GM13976 (cell line): ENCODE results near the gene HUS1.
"Not testable (repeated sequence)": the region's sequence is repeated elsewhere in the genome, so short reads cannot be mapped to it uniquely, and the experiment has no call there.

Source experiments
- DNase-seq: peaks from one replicate; pipeline ENCODE4 v3.0.0; 2012; ENCODE audit warnings: low spot score
- in situ Hi-C: fragments of 300-500 bp; cut with MboI; formaldehyde crosslinking; loops from one replicate; pipeline ENCODE4 v1.12.0; 2022; ENCODE audit warnings: low sequenced_read_pairs, mixed read lengths, inconsistent platforms; ENCODE audit not compliant: unreplicated experiment
- TF ChIP-seq, protein P1 (sequence below): IDR thresholded peaks from 2 replicates; pipeline ENCODE4 v1.5.1; 2012; ENCODE audit warnings: borderline replicate concordance, mild to moderate bottlenecking; ENCODE audit not compliant: insufficient read depth; ENCODE audit errors: extremely low read depth, missing control alignments, control extremely low read depth

The HUS1 gene

DNA sequence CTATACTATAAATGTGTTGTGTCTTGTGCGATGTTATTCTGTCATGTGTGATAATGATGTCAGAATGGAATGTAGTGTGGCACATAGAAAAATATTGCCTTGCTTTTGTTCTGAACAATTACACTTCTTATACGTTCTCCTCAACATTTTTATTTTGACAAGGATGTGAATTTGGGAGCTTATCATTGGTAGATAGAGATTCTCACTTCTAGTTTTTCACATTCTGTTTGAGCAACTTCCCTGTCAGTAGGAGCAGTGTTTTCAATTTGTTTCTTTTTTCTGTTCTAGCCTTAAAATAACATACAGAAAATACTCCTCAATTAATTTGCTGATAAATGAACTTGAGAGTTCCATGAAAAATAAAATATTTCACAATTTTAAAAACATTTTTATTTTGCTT, 31.9 kb upstream of the HUS1 start:
- no peak for DNase-seq
- in situ Hi-C loops: no loop called here
- TF ChIP-seq, protein P1, sequence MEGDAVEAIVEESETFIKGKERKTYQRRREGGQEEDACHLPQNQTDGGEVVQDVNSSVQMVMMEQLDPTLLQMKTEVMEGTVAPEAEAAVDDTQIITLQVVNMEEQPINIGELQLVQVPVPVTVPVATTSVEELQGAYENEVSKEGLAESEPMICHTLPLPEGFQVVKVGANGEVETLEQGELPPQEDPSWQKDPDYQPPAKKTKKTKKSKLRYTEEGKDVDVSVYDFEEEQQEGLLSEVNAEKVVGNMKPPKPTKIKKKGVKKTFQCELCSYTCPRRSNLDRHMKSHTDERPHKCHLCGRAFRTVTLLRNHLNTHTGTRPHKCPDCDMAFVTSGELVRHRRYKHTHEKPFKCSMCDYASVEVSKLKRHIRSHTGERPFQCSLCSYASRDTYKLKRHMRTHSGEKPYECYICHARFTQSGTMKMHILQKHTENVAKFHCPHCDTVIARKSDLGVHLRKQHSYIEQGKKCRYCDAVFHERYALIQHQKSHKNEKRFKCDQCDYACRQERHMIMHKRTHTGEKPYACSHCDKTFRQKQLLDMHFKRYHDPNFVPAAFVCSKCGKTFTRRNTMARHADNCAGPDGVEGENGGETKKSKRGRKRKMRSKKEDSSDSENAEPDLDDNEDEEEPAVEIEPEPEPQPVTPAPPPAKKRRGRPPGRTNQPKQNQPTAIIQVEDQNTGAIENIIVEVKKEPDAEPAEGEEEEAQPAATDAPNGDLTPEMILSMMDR: no peak

DNA sequence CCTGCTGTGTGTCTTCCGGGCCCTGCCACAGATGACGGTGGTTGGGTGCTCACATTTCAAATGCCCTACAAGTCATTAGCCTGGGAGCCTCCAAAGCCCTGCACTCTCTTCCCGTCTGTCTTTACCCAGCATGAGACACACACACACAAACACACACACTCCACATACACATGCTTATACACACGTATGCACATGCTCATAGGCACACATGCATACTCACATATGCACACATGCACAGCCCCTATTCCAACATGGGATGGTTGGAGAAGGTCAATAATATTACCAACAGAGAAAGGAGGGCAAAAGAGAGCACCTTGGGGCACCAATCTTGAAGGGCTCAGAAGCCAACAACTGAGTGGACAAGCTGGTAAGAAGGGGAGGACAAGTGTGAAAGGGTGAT, 30.5 kb upstream of the HUS1 start:
- TF ChIP-seq, protein P1: no peak
- DNase-seq: no peak
- in situ Hi-C loops: no loop called here

DNA sequence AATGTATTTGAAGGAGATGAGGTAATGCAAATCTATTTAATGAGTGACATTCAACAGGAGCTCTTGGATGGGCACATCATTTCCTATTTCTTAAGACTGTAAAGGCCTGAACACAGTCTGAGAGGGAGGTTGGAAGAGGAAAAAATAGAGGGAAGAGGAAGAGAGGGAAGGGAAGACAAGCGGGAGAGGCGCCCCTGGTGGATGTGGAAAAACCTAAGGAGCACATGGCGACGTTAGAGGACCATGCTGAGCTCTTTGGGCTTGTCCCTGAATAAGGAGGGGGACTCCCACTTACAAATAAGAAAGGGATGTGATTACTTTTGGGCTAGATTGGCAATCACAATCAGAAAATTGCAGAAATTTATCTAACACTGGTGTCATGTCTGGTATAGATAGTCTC, 29.8 kb upstream of the HUS1 start:
- in situ Hi-C loops: no loop called here
- no peak for DNase-seq
- TF ChIP-seq, protein P1: no peak

DNA sequence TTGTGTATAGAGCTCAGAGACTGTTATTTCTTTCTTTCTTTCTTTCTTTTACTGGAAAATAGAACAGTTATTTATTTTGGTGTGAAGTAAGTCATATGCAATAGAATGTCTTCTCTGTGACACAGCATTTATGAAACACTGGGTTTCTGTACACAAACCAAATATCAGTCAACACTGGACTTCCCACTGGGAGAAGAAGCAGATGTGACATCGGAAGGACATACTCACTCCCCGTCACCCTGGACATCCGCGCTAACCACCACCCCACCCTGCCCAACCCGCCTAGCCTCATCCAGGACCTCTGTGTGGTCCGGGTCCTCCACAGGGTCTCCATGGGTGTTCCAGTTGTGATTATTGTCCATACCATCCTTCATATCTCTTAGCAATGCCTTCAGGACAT, 27.5 kb upstream of the HUS1 start:
- DNase-seq: no peak
- in situ Hi-C loops: no loop called here
- TF ChIP-seq, protein P1: no peak

DNA sequence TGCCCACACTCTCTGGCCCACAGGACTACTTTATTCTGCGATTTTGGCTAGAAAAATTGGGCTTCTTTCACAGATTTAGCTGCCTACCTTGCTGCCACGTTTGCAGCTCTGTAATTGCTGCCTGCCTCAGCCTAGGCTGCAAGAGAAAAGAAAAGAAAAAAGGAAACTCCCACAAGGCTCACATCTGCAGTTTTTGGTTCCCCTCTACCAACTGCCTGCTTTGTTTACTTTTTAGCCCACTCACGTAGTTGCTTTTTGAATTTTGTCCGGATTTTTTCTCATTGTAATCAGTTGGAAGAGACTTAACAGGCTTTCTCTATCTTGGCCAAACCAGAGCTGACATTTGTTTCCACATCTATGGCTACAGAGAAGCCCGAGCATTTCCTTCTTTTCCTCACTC, 25.2 kb upstream of the HUS1 start:
- DNase-seq: no peak
- TF ChIP-seq, protein P1: no peak
- in situ Hi-C loops: no loop called here

DNA sequence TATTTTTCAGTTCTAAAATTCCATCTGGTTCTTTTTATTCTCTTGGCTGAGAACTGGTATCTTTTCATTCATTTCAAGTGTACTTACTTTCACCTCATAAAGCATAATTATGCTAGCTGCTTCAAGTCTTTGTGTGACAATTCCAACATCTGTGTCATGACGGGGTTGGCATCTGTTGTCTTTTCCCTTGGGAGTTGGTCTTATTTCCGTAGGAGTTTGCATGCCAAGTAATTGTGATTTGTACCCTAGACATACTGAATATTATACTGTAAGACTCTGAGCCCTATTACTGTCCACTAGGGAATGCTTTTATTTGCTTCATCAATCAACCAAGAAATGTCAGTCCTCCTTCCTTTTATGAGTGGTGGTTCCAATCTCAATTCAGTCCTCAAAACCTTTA, 24.6 kb upstream of the HUS1 start:
- DNase-seq: no peak
- in situ Hi-C loops: no loop called here

DNA sequence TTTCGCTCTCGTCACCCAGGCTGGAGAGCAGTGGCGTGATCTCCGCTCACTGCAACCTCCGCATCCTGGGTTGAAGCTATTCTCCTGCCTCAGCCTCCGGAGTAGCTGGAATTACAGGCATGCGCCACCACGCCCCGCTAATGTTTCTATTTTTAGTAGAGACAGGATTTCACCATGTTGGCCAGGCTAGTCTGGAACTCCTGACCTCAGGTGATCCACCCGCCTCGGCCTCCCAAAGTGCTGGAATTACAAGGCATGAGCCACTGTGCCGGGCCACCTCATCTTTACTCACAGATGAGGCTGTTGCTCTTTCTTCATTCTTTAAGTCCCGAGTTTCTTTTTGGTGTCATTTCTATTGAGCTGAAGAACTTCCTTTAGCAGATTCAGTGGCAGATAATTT, 20.7 kb upstream of the HUS1 start:
- in situ Hi-C loops, DNase-seq: not testable (repeated sequence)

More for the DNA sequence above, 24.6 kb upstream of the HUS1 start:
- TF ChIP-seq, protein P1: no peak
